H1 (cell line): Measurements from ENCODE around the gene RAP1GAP. TPM values are rescaled to one million over a fixed set of nuclear protein-coding genes. Genes with fewer than 3 reads are reported as not detected.
A peak's percentile ranks its signal among the peaks of the same experiment; 100 is the strongest.

Source experiments
- CTCF ChIA-PET: fragments of 300-600 bp; sonication (Branson Sonifier 250); formaldehyde crosslinking; loops from one replicate; lab custom pipeline; 2021; ENCODE audit not compliant: partially characterized antibody; lab: Charles Lee
- POLR2A ChIA-PET: fragments of 300-600 bp; sonication (Branson Sonifier 250); formaldehyde crosslinking; loops from one replicate; lab custom pipeline; 2021; ENCODE audit warnings: inconsistent platforms; ENCODE audit not compliant: partially characterized antibody; lab: Charles Lee
- DNase-seq, 2 experiments: peaks; one replicate each; pipeline versions ENCODE4 v3.0.0 to v3.0.0-alpha.2; 2010 to 2022; ENCODE audit warnings: low spot score in 2 of 2, low read depth in 1 of 2, mixed read lengths in 1 of 2
- FAIRE-seq: peaks from 2 replicates; lab custom pipeline; 2011; peaks lifted over from hg19 to GRCh38; lab: Jason Lieb, UNC
- H2AFZ ChIP-seq: 2 replicates; pipeline ENCODE4 v1.8.1; 2012; ENCODE audit warnings: low read length, inconsistent platforms
- H2AK5ac ChIP-seq: 2 replicates; pipeline ENCODE4 v1.6.1; 2013; ENCODE audit warnings: low read depth, low read length
- H2BK120ac ChIP-seq: replicated peaks from 2 replicates; pipeline ENCODE3; 2013; ENCODE audit warnings: low read depth, low read length, inconsistent platforms
- H2BK12ac ChIP-seq: 2 replicates; pipeline ENCODE4 v1.6.1; 2013; ENCODE audit warnings: low read depth, low read length
- H2BK15ac ChIP-seq: 2 replicates; pipeline ENCODE4 v1.6.1; 2013; ENCODE audit warnings: low read length
- H2BK20ac ChIP-seq: 2 replicates; pipeline ENCODE4 v1.6.1; 2013; ENCODE audit warnings: low read length
- H2BK5ac ChIP-seq: 2 replicates; pipeline ENCODE4 v1.6.1; 2013; ENCODE audit warnings: low read depth, low read length
- H3K14ac ChIP-seq: 2 replicates; pipeline ENCODE4 v1.6.1; 2013; ENCODE audit warnings: inconsistent platforms; ENCODE audit not compliant: insufficient read length
- H3K18ac ChIP-seq: 2 replicates; pipeline ENCODE4 v1.6.1; 2013; ENCODE audit warnings: low read length; ENCODE audit errors: extremely low read depth
- H3K23ac ChIP-seq: 2 replicates; pipeline ENCODE4 v1.6.1; 2013; ENCODE audit warnings: inconsistent platforms; ENCODE audit not compliant: insufficient read length
- H3K23me2 ChIP-seq: 2 replicates; pipeline ENCODE4 v1.6.1; 2013; ENCODE audit warnings: low read depth, low read length
- H3K27ac ChIP-seq: 2 replicates; pipeline ENCODE4 v1.6.1; 2011; ENCODE audit warnings: low read depth, low read length, inconsistent platforms
- H3K27me3 ChIP-seq, 4 experiments: replicated peaks in 1 of 4; 1 replicate in 1 of 4; 2 replicates in 3 of 4; pipeline versions ENCODE4 v1.6.1 to v1.8.1; 2011 to 2013; ENCODE audit warnings: low read length in 3 of 4, mild to moderate bottlenecking in 3 of 4, inconsistent platforms in 2 of 4, mixed read lengths in 2 of 4, moderate library complexity in 1 of 4; ENCODE audit not compliant: control insufficient read depth in 3 of 4, insufficient read depth in 3 of 4; ENCODE audit errors: extremely low read depth in 1 of 4
- H3K36me3 ChIP-seq, 4 experiments: 2 replicates each; pipeline versions ENCODE4 v1.6.1 to v1.8.1; 2011 to 2013; ENCODE audit warnings: mild to moderate bottlenecking in 4 of 4, low read length in 3 of 4, moderate library complexity in 2 of 4, control low read depth in 1 of 4, inconsistent platforms in 1 of 4; ENCODE audit not compliant: insufficient read depth in 4 of 4, control insufficient read depth in 2 of 4
- H3K4ac ChIP-seq: replicated peaks from 2 replicates; pipeline ENCODE3; 2013; ENCODE audit warnings: low read length, low read depth, mixed read lengths, inconsistent platforms; ENCODE audit not compliant: insufficient read length
- H3K4me1 ChIP-seq, 4 experiments: replicated peaks in 1 of 4; 1 replicate in 1 of 4; 2 replicates in 3 of 4; pipeline versions ENCODE4 v1.6.1 to v1.8.1; 2011 to 2013; ENCODE audit warnings: low read length in 3 of 4, inconsistent platforms in 2 of 4, mixed read lengths in 1 of 4; ENCODE audit not compliant: insufficient read depth in 4 of 4, control insufficient read depth in 3 of 4
- H3K4me2 ChIP-seq, 2 experiments: 2 replicates each; pipeline versions ENCODE4 v1.6.1 to v1.8.1; 2011 to 2013; ENCODE audit warnings: low read depth in 2 of 2, low read length in 2 of 2, control low read depth in 1 of 2, inconsistent platforms in 1 of 2, mild to moderate bottlenecking in 1 of 2; ENCODE audit not compliant: insufficient read depth in 1 of 2
- H3K4me3 ChIP-seq, 4 experiments: fragments of 200-600, 300-600 bp in 1 of 4; sonication (generic), shearing (Covaris generic), sonication (Bioruptor Twin) in 1 of 4; 2 replicates each; pipeline versions ENCODE4 v1.5.1 to v1.8.1; 2011 to 2016; ENCODE audit warnings: low read length in 4 of 4, low read depth in 3 of 4, control low read depth in 2 of 4, inconsistent platforms in 2 of 4, mild to moderate bottlenecking in 2 of 4, mixed read lengths in 1 of 4, moderate library complexity in 1 of 4; ENCODE audit not compliant: insufficient read depth in 2 of 4; ENCODE audit errors: extremely low read depth in 1 of 4
- H3K56ac ChIP-seq: replicated peaks from 2 replicates; pipeline ENCODE3; 2013; ENCODE audit warnings: low read depth, mild to moderate bottlenecking, mixed read lengths, low read length, inconsistent platforms; ENCODE audit not compliant: insufficient read length
- H3K79me1 ChIP-seq: 2 replicates; pipeline ENCODE4 v1.6.1; 2013; ENCODE audit warnings: low read depth, low read length, control low read depth
- H3K79me2 ChIP-seq, 2 experiments: 2 replicates each; pipeline versions ENCODE4 v1.6.1 to v1.8.1; 2012 to 2013; ENCODE audit warnings: low read length in 2 of 2, mild to moderate bottlenecking in 2 of 2, inconsistent platforms in 1 of 2; ENCODE audit not compliant: insufficient read depth in 2 of 2, control insufficient read depth in 1 of 2
- H3K9ac ChIP-seq, 4 experiments: replicated peaks in 1 of 4; 1 replicate in 1 of 4; 2 replicates in 3 of 4; pipeline versions ENCODE4 v1.6.1 to v1.8.1; 2011 to 2013; ENCODE audit warnings: low read depth in 3 of 4, low read length in 3 of 4, control low read depth in 2 of 4, mild to moderate bottlenecking in 2 of 4, moderate library complexity in 2 of 4, inconsistent platforms in 1 of 4; ENCODE audit errors: extremely low read depth in 1 of 4
- H3K9me3 ChIP-seq, 2 experiments: 2 replicates each; pipeline versions ENCODE4 v1.6.1 to v1.8.1; 2012 to 2013; ENCODE audit warnings: mild to moderate bottlenecking in 2 of 2, moderate library complexity in 2 of 2, control low read depth in 1 of 2, inconsistent platforms in 1 of 2, low read depth in 1 of 2, low read length in 1 of 2, mixed read lengths in 1 of 2; ENCODE audit not compliant: insufficient read depth in 2 of 2
- H4K20me1 ChIP-seq, 2 experiments: replicated peaks in 1 of 2; 2 replicates each; pipeline versions ENCODE3 to v1.8.1; 2011 to 2013; ENCODE audit warnings: inconsistent platforms in 2 of 2, low read length in 2 of 2, mild to moderate bottlenecking in 1 of 2; ENCODE audit not compliant: insufficient read depth in 2 of 2, control insufficient read depth in 1 of 2
- H4K5ac ChIP-seq: 2 replicates; pipeline ENCODE4 v1.6.1; 2013; ENCODE audit warnings: low read length, low read depth, mixed read lengths, inconsistent platforms; ENCODE audit not compliant: insufficient read length
- H4K8ac ChIP-seq: 2 replicates; pipeline ENCODE4 v1.8.0; 2013; ENCODE audit warnings: mild to moderate bottlenecking, moderate library complexity, low read length, inconsistent platforms; ENCODE audit not compliant: insufficient read depth; ENCODE audit errors: extremely low read depth
- H4K91ac ChIP-seq: replicated peaks from 2 replicates; pipeline ENCODE3; 2013; ENCODE audit warnings: low read length, mixed read lengths, inconsistent platforms; ENCODE audit not compliant: insufficient read length
- BCL11A ChIP-seq, 2 experiments: IDR thresholded peaks; one replicate each; pipeline ENCODE4 v1.6.1; 2011; ENCODE audit warnings: low read depth in 2 of 2, low read length in 2 of 2, mild to moderate bottlenecking in 2 of 2
- CEBPB ChIP-seq: IDR thresholded peaks from 2 replicates; pipeline ENCODE4 v1.6.1; 2012; ENCODE audit warnings: low read depth, low read length
- CTBP2 ChIP-seq: IDR thresholded peaks from 2 replicates; pipeline ENCODE4 v1.7.0; 2011; ENCODE audit warnings: borderline replicate concordance, mild to moderate bottlenecking, moderate library complexity, mixed read lengths, low read length; ENCODE audit not compliant: insufficient read depth, insufficient read length
- JUND ChIP-seq: IDR thresholded peaks from 2 replicates; pipeline ENCODE4 v1.6.1; 2011; ENCODE audit warnings: mild to moderate bottlenecking, improper control_type of control experiment, low read length
- KDM1A ChIP-seq: fragments of 200-600, 300-600 bp; sonication (generic); IDR thresholded peaks from 2 replicates; pipeline ENCODE4 v1.7.1; 2016; ENCODE audit warnings: mild to moderate bottlenecking, low read length, borderline replicate concordance
- NRF1 ChIP-seq: IDR thresholded peaks from 2 replicates; pipeline ENCODE4 v1.6.1; 2011; ENCODE audit warnings: mild to moderate bottlenecking, low read depth, low read length, improper control_type of control experiment
- POLR2AphosphoS5 ChIP-seq: IDR thresholded peaks from 2 replicates; pipeline ENCODE4 v1.6.1; 2011; ENCODE audit warnings: low read depth, low read length
- RXRA ChIP-seq: IDR thresholded peaks from 2 replicates; pipeline ENCODE4 v1.6.1; 2011; ENCODE audit warnings: low read depth, mild to moderate bottlenecking, low read length, moderate library complexity; ENCODE audit not compliant: insufficient read depth
- WGBS, 2 experiments: shearing (Covaris generic) in 1 of 2; methylation state at CpG; one replicate each; pipeline versions ENCODE4 v1.1.6 to v1.1.7; 2013 to 2015; ENCODE audit warnings: low lambda C conversion rate in 2 of 2, mixed read lengths in 2 of 2, inconsistent platforms in 1 of 2, low coverage in 1 of 2, missing lambda C conversion rate in 1 of 2; ENCODE audit not compliant: insufficient replicate concordance in 2 of 2, insufficient coverage in 1 of 2, insufficient read length in 1 of 2; ENCODE audit errors: extremely low coverage in 1 of 2, missing lambda C conversion rate in 1 of 2; 5-methylcytosine and 5-hydroxymethylcytosine counted together
- polyA plus RNA-seq, 7 experiments: library from polyadenylated mRNA; depleted of rRNA in 3 of 7; stranded (reverse) in 5 of 7; unstranded in 2 of 7; fragments of >200 nt in 5 of 7; fragments of 200-250 nt in 2 of 7; gene quantifications; 1 replicate in 5 of 7; 2 replicates in 1 of 7; 4 replicates in 1 of 7; pipeline versions ENCODE4 v1.2.1 to v1.2.3, GENCODE V29; 2011 to 2013; ENCODE audit warnings: missing spikeins in 2 of 7, mixed read lengths in 2 of 7
- total RNA-seq: library from RNA; stranded (reverse); fragmentation: NEBNext Ultra II Directional; extraction: Animal tissue kit (Norgen Biotek cat#: 25700); gene quantifications from 2 replicates; pipeline ENCODE4 v1.2.1, GENCODE V29; 2021

RAP1GAP gene
- total and polyA plus RNA-seq, 2 of the 8 experiments (the other 6 are each of a cell fraction or from before 2014, with no cell fraction given): 8.4 TPM

GRCh38 chr1:21663951-21664805 is 5.0 kb downstream of the RAP1GAP start:
- ChIA-PET CTCF (interaction anchor here (0.6 to 3.0 kb wide), 4 partner anchors 9 to 419 kb away, joined by 3 to 9 read pairs (median 4); no protein-coding TSS in a partner anchor), POLR2A (interaction anchor here (1.1 kb wide), 1 partner anchor 18 kb away, joined by 3 read pairs; no protein-coding TSS in a partner anchor)
- Histone ChIP-seq H4K5ac (no peak overlapping the region), H3K14ac (no peak overlapping the region), H3K9me3 (no peaks in the 10 kb centered on the region), H2AK5ac (no peak overlapping the region), H4K8ac (no peak overlapping the region; the same call in 1 of the 2 replicates), H2BK20ac (no peak overlapping the region), H3K4me2 (no peak overlapping the region), H3K27ac (no peak overlapping the region), H3K79me1 (no peaks in the 10 kb centered on the region), H3K4ac (no peak overlapping the region), H3K27me3 (peaks cover 0 to 27% (median 22%) of the 10 kb centered on the region in 4 experiments; a peak in 5 of 7 replicates), H3K23me2 (peaks cover 10% of the 10 kb centered on the region; the same call in 1 of the 2 replicates), H3K23ac (no peak overlapping the region), H3K56ac (no peak overlapping the region), H3K4me3 (no peak overlapping the region), H4K20me1 (peaks cover 0 to 2% of the 10 kb centered on the region in 2 experiments), H3K9ac (no peak overlapping the region), H2AFZ (no peak overlapping the region), H3K36me3 (no peaks in the 10 kb centered on the region), H2BK15ac (no peak overlapping the region), H2BK12ac (0 out of 2 replicates have a peak overlapping the region, but pooled peaks have one; percentile 9), H4K91ac (no peak overlapping the region), H3K79me2 (no peaks in the 10 kb centered on the region), H3K18ac (no peak overlapping the region), H2BK5ac (0 out of 2 replicates have a peak overlapping the region, but pooled peaks have one; percentile 24), H3K4me1 (peaks cover 0 to 10% (median 4%) of the 10 kb centered on the region in 4 experiments; a peak in 4 of 7 replicates), H2BK120ac (no peak overlapping the region)
- WGBS, 2 experiments: 84% methylated on average over 16 of the region's 16 CpGs; no CpG with 5 or more reads in 1 of the 2 experiments
- DNase-seq (no peak), FAIRE-seq (no peak)
- TF ChIP-seq CEBPB: no peak
- no peak for TF ChIP-seq BCL11A (IDR thresholded peaks at IDR 0.05; ENCODE audit: low read depth in 2 of 2, low read length in 2 of 2)
- TF ChIP-seq CTBP2: no peak
- no peak for TF ChIP-seq KDM1A
- TF ChIP-seq JUND: no peak
- no peak for TF ChIP-seq RXRA
- TF ChIP-seq NRF1: no peak
- no peak for TF ChIP-seq POLR2AphosphoS5
